ENCODE results near the gene REM2. TPM values are rescaled to one million over a fixed set of nuclear protein-coding genes. Genes with fewer than 3 reads are reported as not detected.

The REM2 gene
- total and polyA plus RNA-seq, 4 experiments from 2014 or later = 0.55 to 4.6 (median 2.9) TPM

DNA sequence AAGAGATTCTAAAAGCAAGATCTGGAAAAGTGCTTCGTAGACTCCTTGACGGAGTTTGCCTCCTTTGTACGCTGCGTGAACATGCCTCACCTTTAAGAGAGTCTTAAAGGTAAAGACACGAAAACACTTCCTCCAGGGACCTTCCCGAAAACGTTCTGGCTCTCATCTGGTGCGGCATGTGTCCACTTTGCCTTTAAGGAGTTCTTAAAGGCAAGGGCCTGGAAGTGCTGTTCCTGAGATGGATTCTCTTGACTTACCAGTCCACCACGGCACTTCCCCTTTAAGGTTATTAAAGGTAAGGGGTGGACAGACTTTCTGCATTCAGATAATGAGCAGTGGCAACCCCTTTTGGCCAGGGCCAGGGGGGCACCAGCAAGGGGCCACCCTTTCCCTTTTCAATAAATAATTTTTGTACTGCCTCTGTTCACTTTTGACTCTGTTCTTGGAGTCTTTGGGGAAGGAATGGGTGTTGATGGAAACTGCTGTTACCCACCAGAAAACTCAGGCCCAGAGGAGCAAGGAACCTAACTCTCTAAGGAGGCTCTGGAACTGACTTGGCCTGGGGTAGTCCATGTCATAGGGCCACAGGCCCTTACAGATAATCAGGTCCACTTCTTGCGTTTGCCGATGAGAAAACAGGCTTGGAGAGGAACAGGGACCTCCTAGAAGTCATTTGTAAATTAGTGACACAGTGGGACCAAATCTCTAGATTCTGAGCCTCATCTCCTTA lies 4.4 kb downstream of the REM2 start:
- no peaks in the 10 kb centered on the region for H3K27me3 ChIP-seq (ENCODE audit: insufficient read depth, low read length)
- H3K9me3 ChIP-seq (ENCODE audit: control insufficient read depth in 1 of 2, low read length in 2 of 2) = no peaks in the 10 kb centered on the region
- intact Hi-C loops (cut with micrococcal nuclease) = loop anchor here (1.0 to 2.0 kb wide), 5 partner anchors 13 to 58 kb away; partner anchors contain the start of genes LRP10, MRPL52, PRMT5 and RBM23
- no peaks in the 10 kb centered on the region for H3K36me3 ChIP-seq (ENCODE audit: insufficient read depth, low read length)
- peak overlapping the region; percentile 24 to 30 for H3K4me3 ChIP-seq (ENCODE audit: low read length in 2 of 2)
- CTCF ChIA-PET (ENCODE audit: partially characterized antibody) = interaction anchor here (0.8 to 11.4 kb wide), 12 partner anchors 9 to 317 kb away, joined by 3 to 191 read pairs (median 10); partner anchors contain the start of genes LRP10 and MRPL52
- Mint-ChIP-seq H3K27ac (peak overlapping the region; percentile 93 to 99 (median 97)), H3K9me3 (peaks cover 0 to 2% (median 0%) of the 10 kb centered on the region in 8 donors), H3K27me3 (no peaks in the 10 kb centered on the region), H3K4me3 (peak overlapping the region; percentile 87 to 97 (median 94)), H3K36me3 (peaks cover 6 to 8% of the 10 kb centered on the region in 2 donors), H3K4me1 (peaks cover 34 to 77% (median 56%) of the 10 kb centered on the region in 4 donors)
- peak; percentile 61 to 84 (median 68) for DNase-seq
- H3K27ac ChIP-seq (ENCODE audit: low read depth, low read length) = peak overlapping the region; percentile 68
- H3K4me1 ChIP-seq (ENCODE audit: insufficient read depth, low read length) = peaks cover 54% of the 10 kb centered on the region
- POLR2A ChIA-PET (ENCODE audit: partially characterized antibody) = interaction anchor here (0.9 to 10.8 kb wide), 18 partner anchors 9 to 890 kb away, joined by 3 to 208 read pairs (median 8); partner anchors contain the start of genes DAD1, LRP10, MRPL52 and OXA1L

DNA sequence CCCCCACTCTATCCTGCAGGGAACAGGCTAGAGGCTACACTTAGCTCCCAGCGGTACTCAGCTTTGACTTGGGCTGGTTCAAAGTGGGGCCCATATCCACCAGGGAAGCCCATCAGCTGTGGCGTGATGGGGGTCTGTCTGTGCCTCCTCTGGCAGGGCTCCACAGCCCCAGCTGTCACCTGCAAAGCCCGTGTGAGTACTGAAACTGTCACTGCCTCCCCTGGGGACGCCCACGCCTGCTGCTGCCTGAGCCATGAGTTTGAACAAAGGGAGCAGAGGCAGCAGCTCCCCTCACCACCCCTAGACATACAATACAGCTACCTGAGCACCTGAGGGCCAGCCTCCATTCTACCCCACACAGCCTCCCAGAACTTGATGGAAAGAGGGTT lies 5.0 kb downstream of the REM2 start:
- H3K4me1 ChIP-seq (ENCODE audit: insufficient read depth, low read length) = peaks cover 48% of the 10 kb centered on the region
- no peaks in the 10 kb centered on the region for H3K27me3 ChIP-seq (ENCODE audit: insufficient read depth, low read length)
- Mint-ChIP-seq H3K4me1 (peaks cover 32 to 72% (median 53%) of the 10 kb centered on the region in 4 donors), H3K4me3 (peak overlapping the region; percentile 87 to 97 (median 94)), H3K27me3 (no peaks in the 10 kb centered on the region), H3K9me3 (peaks cover 0 to 2% (median 0%) of the 10 kb centered on the region in 8 donors), H3K36me3 (peaks cover 6 to 9% of the 10 kb centered on the region in 2 donors), H3K27ac (peak overlapping the region; percentile 93 to 99 (median 97))
- no peaks in the 10 kb centered on the region for H3K9me3 ChIP-seq (ENCODE audit: control insufficient read depth in 1 of 2, low read length in 2 of 2)
- ChIA-PET POLR2A (ENCODE audit: partially characterized antibody) (interaction anchor here (0.7 to 10.8 kb wide), 13 partner anchors 8 to 891 kb away, joined by 3 to 208 read pairs (median 6); partner anchors contain the start of genes ACIN1, C14orf119, DAD1 and LRP10), CTCF (ENCODE audit: partially characterized antibody) (interaction anchor here (0.8 to 11.4 kb wide), 11 partner anchors 9 to 318 kb away, joined by 3 to 191 read pairs (median 5); partner anchors contain the start of genes LRP10 and MRPL52)
- peak overlapping the region; percentile 24 to 30 for H3K4me3 ChIP-seq (ENCODE audit: low read length in 2 of 2)
- H3K27ac ChIP-seq (ENCODE audit: low read depth, low read length) = peak overlapping the region; percentile 68
- intact Hi-C loops (cut with micrococcal nuclease) = loop anchor here (1.0 to 2.0 kb wide), 5 partner anchors 12 to 59 kb away; partner anchors contain the start of genes LRP10, MRPL52, PRMT5 and RBM23
- DNase-seq = peak in 3 of 5 donors; percentile 24 to 47 (median 37)
- no peaks in the 10 kb centered on the region for H3K36me3 ChIP-seq (ENCODE audit: insufficient read depth, low read length)

DNA sequence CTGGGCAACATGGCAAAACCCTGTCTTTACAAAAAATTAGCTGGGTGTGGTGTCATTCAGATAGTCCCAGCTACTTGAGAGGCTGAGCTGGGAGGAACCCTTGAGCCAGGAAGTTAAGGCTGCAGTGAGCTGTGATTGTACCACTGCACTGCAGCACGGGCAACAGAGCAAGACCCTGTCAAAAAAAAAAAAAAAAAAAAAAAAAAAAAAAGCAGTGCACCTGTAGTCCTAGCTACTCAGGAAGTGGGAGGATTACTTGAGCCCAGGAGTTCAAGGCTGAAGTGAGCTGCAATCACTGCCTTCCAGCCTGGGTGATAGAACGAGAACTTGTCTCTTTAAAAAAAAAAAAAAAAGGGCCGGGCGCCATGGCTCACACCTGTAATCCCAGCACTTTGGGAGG lies 5.6 kb downstream of the REM2 start:
- peak; percentile 29 to 47 (median 40) for DNase-seq
- H3K27me3 ChIP-seq (ENCODE audit: insufficient read depth, low read length) = no peaks in the 10 kb centered on the region
- CTCF ChIA-PET (ENCODE audit: partially characterized antibody) = interaction anchor here (0.9 to 11.4 kb wide), 11 partner anchors 9 to 318 kb away, joined by 3 to 191 read pairs (median 5); partner anchors contain the start of genes LRP10 and MRPL52
- peaks cover 45% of the 10 kb centered on the region for H3K4me1 ChIP-seq (ENCODE audit: insufficient read depth, low read length)
- Mint-ChIP-seq H3K4me3 (peak overlapping the region; percentile 87 to 97 (median 94)), H3K27ac (peak overlapping the region; percentile 93 to 99 (median 97)), H3K36me3 (peaks cover 6 to 12% of the 10 kb centered on the region in 2 donors), H3K9me3 (peaks cover 0 to 2% (median 0%) of the 10 kb centered on the region in 8 donors), H3K27me3 (no peaks in the 10 kb centered on the region), H3K4me1 (peaks cover 30 to 66% (median 49%) of the 10 kb centered on the region in 4 donors)
- intact Hi-C loops (cut with micrococcal nuclease) = no loop called here
- POLR2A ChIA-PET (ENCODE audit: partially characterized antibody) = interaction anchor here (0.7 to 10.8 kb wide), 16 partner anchors 8 to 677 kb away, joined by 3 to 208 read pairs (median 5); partner anchors contain the start of genes ACIN1, C14orf119, DAD1 and LRP10
- H3K27ac ChIP-seq (ENCODE audit: low read depth, low read length) = peak overlapping the region; percentile 68
- no peaks in the 10 kb centered on the region for H3K9me3 ChIP-seq (ENCODE audit: control insufficient read depth in 1 of 2, low read length in 2 of 2)
- H3K36me3 ChIP-seq (ENCODE audit: insufficient read depth, low read length) = no peaks in the 10 kb centered on the region
- no peak overlapping the region for H3K4me3 ChIP-seq (ENCODE audit: low read length in 2 of 2)

DNA sequence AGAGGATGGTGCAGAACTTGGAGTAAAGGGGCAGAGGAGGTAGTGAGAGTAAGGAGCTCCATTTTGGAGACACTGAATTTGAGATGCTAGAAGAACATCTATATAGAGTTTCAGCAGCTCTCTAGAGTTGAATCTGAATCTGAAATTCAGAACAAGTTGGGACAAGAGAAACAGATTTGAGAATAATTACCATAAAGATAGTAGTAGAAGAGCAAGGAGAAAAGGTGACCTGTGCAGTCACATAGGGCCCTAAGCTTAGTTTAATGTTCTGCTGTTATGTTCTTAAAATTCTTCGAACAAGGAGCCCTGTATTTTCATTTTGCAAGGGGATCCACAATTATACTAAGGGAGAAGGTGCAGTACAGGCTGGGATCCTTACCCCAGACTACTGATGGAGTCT lies 7.4 kb downstream of the REM2 start:
- POLR2A ChIA-PET (ENCODE audit: partially characterized antibody) = interaction anchor here (1.0 to 10.8 kb wide), 5 partner anchors 9 to 60 kb away, joined by 3 to 208 read pairs (median 8); partner anchors contain the start of genes LRP10, MRPL52 and RBM23
- H3K36me3 Mint-ChIP-seq = peaks cover 8 to 12% of the 10 kb centered on the region in 2 donors

DNA sequence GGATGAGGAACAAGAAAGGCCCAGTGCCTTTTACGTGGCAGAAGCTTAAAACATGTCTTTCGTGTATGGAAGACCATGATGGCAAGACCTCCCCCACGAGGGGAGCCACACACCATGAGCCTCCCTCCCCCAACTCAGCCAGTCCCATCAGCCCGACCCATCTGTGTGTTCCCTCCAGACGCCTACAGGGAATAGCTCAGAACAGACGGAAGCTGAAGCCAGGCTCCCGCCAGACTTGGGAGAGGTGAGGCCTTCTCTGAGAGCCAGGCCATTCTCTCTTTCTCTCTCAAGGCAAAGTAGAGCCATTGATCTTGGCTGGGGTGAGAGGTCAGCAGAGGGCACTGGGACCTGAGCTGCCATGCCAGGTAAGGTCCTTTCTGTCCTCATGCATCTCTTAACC lies 9.5 kb downstream of the REM2 start:
- Histone ChIP-seq H3K27me3 (ENCODE audit: insufficient read depth, low read length) (no peaks in the 10 kb centered on the region), H3K4me3 (ENCODE audit: low read length in 2 of 2) (no peak overlapping the region), H3K36me3 (ENCODE audit: insufficient read depth, low read length) (no peaks in the 10 kb centered on the region), H3K9me3 (ENCODE audit: control insufficient read depth in 1 of 2, low read length in 2 of 2) (no peaks in the 10 kb centered on the region), H3K4me1 (ENCODE audit: insufficient read depth, low read length) (peaks cover 28% of the 10 kb centered on the region), H3K27ac (ENCODE audit: low read depth, low read length) (no peak overlapping the region)
- ChIA-PET CTCF (ENCODE audit: partially characterized antibody) (interaction anchor here (1.3 to 5.5 kb wide), 2 partner anchors 9 to 19 kb away, joined by 5 to 59 read pairs; no protein-coding TSS in a partner anchor), POLR2A (ENCODE audit: partially characterized antibody) (interaction anchor here (0.8 to 1.1 kb wide), 2 partner anchors 10 to 20 kb away, joined by 3 read pairs; no protein-coding TSS in a partner anchor)
- H3K9me3 Mint-ChIP-seq = no peaks in the 10 kb centered on the region
- H3K4me3 Mint-ChIP-seq = no peak overlapping the region
- no peaks in the 10 kb centered on the region for H3K27me3 Mint-ChIP-seq
- peaks cover 18 to 30% (median 24%) of the 10 kb centered on the region in 4 donors for H3K4me1 Mint-ChIP-seq
- peak overlapping the region in 1 of 7 donors; percentile 27 for H3K27ac Mint-ChIP-seq
- intact Hi-C loops (cut with micrococcal nuclease) = no loop called here
- no peak for DNase-seq
- H3K36me3 Mint-ChIP-seq = peaks cover 7 to 12% of the 10 kb centered on the region in 2 donors

More for the DNA sequence above, 7.4 kb downstream of the REM2 start:
- Histone ChIP-seq H3K27ac (ENCODE audit: low read depth, low read length) (no peak overlapping the region), H3K36me3 (ENCODE audit: insufficient read depth, low read length) (no peaks in the 10 kb centered on the region), H3K4me3 (ENCODE audit: low read length in 2 of 2) (no peak overlapping the region), H3K4me1 (ENCODE audit: insufficient read depth, low read length) (peaks cover 41% of the 10 kb centered on the region), H3K9me3 (ENCODE audit: control insufficient read depth in 1 of 2, low read length in 2 of 2) (no peaks in the 10 kb centered on the region), H3K27me3 (ENCODE audit: insufficient read depth, low read length) (no peaks in the 10 kb centered on the region)
- intact Hi-C loops (cut with micrococcal nuclease) = no loop called here
- Mint-ChIP-seq H3K4me3 (peak overlapping the region in 2 of 8 donors; percentile 25 to 39), H3K4me1 (peaks cover 27 to 48% (median 36%) of the 10 kb centered on the region in 4 donors), H3K27me3 (no peaks in the 10 kb centered on the region), H3K27ac (peak overlapping the region in 3 of 7 donors; percentile 64 to 95 (median 72)), H3K9me3 (peaks cover 0 to 2% (median 0%) of the 10 kb centered on the region in 8 donors)
- DNase-seq = no peak
- CTCF ChIA-PET (ENCODE audit: partially characterized antibody) = interaction anchor here (0.9 to 11.4 kb wide), 6 partner anchors 11 to 320 kb away, joined by 3 to 191 read pairs (median 36); partner anchors contain the start of gene LRP10

DNA sequence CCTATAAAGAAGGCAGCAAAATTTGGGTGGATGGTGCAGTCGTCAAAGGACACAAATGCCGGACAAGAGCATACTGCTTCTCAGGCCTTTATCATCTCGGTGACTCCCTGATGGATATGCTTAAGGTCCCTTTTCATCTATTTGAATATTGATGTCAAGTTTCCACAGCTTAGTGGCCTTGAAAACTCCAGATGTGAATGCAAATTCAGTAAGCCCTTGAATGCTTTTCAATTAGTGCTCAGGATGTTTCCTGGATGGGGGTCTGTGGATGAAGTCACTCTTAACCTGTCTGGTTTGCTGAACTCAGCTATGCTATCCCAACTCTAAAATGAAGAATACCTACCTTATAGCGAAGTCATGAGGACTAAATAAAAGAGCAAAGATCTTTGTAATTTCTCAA lies 10.7 kb downstream of the REM2 start:
- POLR2A ChIA-PET (ENCODE audit: partially characterized antibody) = interaction anchor here (0.7 kb wide), 1 partner anchor 14 kb away, joined by 3 read pairs; no protein-coding TSS in a partner anchor
- CTCF ChIA-PET (ENCODE audit: partially characterized antibody) = interaction anchor here (1.3 kb wide), 1 partner anchor 21 kb away, joined by 3 read pairs; no protein-coding TSS in a partner anchor
- intact Hi-C loops (cut with micrococcal nuclease) = no loop called here
- H3K4me3 ChIP-seq (ENCODE audit: low read length in 2 of 2) = no peak overlapping the region
- H3K27ac ChIP-seq (ENCODE audit: low read depth, low read length) = no peak overlapping the region
- no peak overlapping the region for H3K4me3 Mint-ChIP-seq
- H3K27me3 ChIP-seq (ENCODE audit: insufficient read depth, low read length) = no peaks in the 10 kb centered on the region
- no peaks in the 10 kb centered on the region for H3K36me3 ChIP-seq (ENCODE audit: insufficient read depth, low read length)
- no peaks in the 10 kb centered on the region for H3K27me3 Mint-ChIP-seq
- peaks cover 16% of the 10 kb centered on the region for H3K4me1 ChIP-seq (ENCODE audit: insufficient read depth, low read length)
- H3K36me3 Mint-ChIP-seq = peaks cover 7 to 12% of the 10 kb centered on the region in 2 donors
- H3K4me1 Mint-ChIP-seq = peaks cover 10 to 18% (median 15%) of the 10 kb centered on the region in 4 donors
- DNase-seq = no peak
- H3K27ac Mint-ChIP-seq = no peak overlapping the region
- no peaks in the 10 kb centered on the region for H3K9me3 Mint-ChIP-seq
- no peaks in the 10 kb centered on the region for H3K9me3 ChIP-seq (ENCODE audit: control insufficient read depth in 1 of 2, low read length in 2 of 2)
